Measurements from ENCODE around the gene GP9.

The GP9 gene

DNA sequence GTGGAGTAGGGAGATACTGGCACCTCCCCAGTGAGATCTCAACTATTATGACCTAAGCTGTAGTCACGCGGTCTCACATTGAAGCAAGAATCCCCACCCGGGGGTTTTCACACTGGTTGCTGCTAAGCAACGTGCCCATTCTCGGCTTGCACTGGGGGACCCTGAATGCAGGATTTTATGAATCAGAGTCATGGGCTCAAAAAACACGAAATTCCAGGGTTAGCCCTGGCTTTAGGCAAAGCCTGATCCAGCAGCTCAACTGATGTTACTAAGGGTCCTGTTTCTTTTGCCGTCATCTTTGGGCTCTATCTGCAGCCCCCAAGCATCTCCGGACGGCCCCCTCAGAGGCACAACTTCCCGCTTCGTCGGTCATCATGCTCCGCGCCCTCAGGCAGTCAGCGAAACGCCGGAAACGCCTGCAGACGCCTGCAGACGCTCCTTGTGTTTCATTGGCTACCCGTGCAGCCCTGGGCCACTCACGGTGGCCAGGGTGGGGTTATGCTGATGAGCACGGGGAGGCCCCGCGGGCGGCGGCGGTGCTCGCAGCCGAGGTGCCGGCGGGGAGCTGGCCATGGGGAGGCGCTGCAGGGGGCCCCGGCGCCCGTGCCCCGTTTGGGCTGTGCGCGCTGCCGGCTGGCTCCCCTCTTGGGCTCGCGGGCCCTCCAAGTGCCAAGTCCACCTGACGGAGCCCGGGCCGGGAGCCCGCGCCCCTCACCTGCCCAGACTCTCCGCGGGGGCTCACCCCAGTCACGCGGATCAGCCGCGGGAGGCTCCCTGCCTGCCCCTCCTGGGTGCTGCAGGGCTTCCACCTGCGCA, 33.6 kb upstream of the GP9 start:
- Histone ChIP-seq H3K27ac (peak overlapping the region in 17 of 21 experiments; percentile 6 to 70 (median 41)), H3K4me3 (peak overlapping the region; percentile 19 to 46 (median 32))

DNA sequence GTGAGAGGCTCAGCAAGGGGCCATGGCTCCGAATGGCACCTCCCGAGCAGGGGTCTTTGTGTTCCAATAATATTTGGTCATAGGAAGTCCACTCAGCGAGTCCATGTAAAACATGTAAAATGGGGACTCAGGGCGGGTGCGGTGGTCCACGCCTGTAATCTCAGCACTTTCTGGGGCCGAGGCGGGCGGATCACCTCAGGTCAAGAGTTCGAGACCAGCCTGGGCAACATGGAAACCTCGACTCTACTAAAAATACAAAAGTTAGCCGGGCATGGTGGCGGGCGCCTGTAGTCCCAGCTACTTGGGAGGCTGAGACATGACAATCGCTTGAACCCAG, 33.1 kb upstream of the GP9 start:
- H3K4me3 ChIP-seq, result peak overlapping the region; percentile 19 to 46 (median 32)
- H3K27ac ChIP-seq, result peak overlapping the region in 14 of 21 experiments; percentile 6 to 70 (median 38)

DNA sequence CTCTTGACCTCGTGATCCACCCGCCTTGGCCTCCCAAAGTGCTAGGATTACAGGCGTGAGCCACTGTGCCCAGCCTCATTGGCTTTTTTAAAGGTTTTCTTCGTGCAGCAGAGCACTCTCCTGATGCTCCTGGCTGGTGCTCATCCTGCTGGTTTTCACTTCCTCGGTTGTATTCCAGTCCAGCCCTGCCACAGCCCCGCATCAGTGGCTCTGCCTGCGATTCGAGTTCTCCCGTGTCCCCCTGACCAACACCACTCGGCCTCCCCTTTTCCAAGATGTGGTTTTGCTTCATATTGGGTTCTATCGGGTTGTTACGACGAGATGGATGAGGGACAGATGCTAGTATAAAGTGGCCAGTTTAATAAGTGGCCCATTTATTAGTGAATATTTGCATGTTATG, 31.7 kb upstream of the GP9 start:
- Histone ChIP-seq H3K4me3 (no peak overlapping the region), H3K27ac (no peak overlapping the region)

DNA sequence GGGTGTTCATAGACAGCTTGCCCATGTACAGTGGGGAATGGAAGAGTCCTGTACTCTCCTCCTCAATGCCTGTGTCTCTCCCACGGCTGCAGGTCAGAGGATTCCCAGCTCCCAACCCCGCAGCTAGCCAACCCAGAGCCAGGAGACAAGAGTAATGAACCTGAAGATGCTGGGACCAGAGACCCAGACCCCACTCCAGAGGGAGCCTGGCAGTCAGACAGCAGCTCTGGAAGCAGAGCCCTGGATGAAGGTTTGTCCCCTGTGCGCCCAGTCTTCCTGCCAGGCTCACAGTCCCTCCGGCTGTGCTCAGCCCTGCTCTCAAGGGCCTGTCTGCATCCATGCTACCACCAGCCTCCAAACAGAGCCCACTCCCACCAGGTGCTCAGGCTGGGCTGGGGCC, 30.0 kb upstream of the GP9 start:
- Histone ChIP-seq H3K4me3 (no peak overlapping the region), H3K27ac (no peak overlapping the region)

DNA sequence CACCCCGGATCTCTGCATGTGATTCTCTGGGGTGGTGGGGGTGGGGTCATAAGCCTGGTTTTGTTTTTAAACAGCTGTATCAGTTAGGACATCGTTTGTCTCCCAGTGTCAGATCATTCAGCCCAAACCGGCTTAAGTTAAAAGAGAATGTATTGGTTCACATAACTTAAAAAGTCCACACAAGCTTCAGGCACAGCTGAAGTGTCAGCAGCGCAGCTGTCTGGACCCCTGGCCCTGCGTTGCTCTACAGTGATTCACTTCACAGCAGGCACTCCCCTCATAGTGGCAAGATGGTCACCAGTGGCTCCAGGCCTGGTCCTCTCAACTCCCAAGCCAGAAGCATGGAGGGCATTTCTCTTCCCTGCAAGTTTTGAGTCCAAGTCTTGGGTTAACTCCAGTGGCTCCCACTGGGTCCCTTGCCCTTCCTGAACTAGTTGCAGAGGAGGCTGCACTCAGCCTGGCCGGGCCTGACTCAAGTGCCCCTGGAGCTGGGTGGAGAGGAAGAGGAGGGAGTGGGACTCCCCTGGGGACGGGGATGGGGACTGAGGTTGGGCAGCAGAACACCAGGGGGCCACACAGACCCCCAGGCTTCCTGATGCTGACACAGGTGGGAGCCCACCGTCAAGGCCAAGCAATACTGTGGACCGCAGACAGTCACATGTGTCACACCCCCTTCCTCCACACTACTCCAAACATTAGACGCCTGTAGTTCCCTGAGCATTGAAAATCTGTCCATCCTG, 28.9 kb upstream of the GP9 start:
- Histone ChIP-seq H3K27ac (no peak overlapping the region), H3K4me3 (no peak overlapping the region)

DNA sequence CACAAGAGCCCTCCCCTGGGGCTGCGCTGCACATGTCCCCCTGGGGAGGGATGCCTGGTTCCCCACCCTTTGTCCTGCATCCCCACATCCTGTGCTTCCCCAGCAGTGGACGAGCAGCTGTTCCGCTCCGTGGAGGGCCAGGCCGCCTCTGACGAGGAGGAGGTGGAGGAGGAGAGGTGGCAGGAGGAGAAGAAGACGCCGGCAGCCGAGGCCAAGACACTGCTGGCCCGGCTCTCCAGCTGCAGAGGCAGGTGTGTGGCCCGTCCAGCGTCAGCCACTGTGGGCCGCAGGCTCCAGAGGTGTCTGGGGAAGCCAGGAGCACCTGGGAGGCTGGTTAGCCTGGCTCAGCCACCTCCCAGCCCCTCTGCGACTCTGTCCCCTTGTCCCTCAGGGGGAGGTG, 27.9 kb upstream of the GP9 start:
- Histone ChIP-seq H3K4me3 (no peak overlapping the region), H3K27ac (no peak overlapping the region)

DNA sequence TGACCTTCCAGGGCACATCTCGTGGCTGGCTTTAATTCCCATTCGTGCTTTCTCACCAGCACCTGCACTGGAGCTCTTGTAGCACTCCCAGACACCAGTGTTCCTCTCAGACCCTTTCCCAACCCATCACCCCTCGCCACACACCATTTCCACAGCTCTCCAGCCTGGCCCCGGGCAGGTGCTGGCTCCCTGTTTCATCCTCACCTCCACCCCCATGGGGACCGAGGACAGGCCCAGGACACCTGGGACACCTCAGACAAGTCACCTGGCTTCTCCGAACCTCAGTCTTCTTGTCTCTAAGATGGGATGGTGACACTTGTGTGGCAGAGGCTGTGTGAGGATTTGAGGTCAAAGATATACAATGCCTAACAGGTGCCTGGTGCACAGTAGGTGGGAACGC, 27.4 kb upstream of the GP9 start:
- Histone ChIP-seq H3K27ac (no peak overlapping the region), H3K4me3 (no peak overlapping the region)

DNA sequence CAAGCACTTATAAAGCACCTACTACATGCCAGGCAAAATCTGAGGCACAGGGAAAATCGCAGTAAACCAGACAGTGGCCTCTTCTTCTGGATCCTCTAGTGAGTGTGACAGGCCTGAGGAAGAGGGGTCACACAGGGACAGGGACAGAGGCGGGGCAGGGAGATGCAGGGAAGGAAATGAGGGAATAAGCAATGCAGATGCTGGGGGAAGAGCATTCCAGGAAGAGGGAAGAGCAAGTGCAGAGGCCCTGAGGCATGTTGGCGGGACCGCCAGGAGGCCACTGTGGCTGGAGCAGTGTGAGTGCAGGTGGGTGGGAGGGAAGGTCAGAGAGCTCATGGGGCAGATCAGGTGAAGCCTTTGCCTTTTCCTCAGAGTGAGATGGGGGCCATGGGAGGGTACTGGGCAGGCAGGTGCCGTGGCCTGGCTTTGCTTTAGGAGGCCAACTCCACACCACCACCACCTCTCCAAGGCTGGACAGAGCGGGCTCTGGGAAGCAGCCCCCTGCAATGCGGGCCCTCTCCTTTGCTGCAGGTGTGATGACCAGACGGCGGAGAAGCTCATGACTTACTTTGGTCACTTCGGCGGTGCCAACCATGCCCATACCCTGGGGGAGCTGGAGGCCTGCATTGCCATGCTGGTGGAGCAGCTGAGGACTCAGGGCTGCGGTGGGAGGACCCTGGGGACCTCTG, 26.8 kb upstream of the GP9 start:
- no peak overlapping the region for H3K4me3 ChIP-seq
- H3K27ac ChIP-seq, result no peak overlapping the region

DNA sequence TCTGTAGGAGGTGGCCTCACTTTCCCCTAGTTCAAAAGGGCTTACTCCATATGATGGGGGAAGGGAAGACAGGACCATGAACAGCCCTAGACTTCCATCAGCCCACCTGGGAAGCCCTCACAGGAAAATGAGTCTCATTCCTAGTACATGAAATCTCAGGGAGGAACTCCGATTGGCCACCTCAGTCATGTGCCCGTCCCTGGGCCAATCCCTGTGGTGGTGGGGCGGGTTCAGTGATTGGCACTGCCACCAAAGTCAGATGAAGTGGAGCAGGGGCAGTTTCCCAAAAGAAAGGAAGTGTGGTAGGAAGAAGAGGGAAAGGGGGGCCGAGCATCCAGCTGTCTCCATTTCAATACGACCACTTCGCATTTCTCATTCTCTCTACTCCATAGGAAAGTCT, 25.9 kb upstream of the GP9 start:
- H3K27ac ChIP-seq, result no peak overlapping the region
- H3K4me3 ChIP-seq, result no peak overlapping the region

DNA sequence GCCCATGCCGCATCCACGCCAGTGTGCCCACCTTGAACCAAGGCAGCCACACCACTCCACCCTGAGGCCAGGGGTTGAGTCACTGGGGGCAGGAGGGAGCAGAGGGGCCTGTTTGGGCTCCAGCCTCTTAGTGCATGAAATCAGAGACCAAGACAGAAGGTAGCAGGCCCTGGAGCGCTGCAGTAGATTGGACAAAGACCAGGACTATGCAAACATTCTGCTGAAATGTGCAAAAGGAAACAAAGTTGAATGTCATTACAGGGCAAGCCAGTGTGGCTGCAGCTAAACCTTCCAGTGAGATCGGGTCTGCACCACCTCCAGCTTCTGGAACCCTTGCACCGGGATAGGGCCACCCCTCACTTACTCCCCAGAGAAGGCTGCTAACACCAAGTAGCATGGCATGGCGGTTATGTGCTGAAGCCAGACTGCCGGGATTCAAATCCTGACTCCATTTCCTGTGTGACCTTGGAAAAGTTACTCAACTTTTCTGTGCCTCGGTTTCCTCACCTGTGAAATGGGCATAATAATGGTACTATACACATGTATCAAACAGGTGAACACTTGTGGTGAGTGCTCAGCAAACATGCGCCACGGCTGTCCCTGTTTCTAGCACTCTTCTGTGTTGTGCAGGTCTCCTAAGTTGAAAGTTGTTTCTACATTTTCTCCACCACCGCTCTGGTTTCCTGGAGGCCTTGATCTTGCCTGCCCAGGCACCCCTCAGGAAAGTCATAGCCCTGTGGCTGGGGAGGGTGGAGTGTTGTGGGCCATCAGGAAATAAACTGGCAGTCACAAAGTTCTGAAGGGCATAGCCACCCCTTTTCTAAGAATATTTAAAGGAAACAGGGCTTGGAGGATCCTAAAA, 25.0 kb upstream of the GP9 start:
- H3K27ac ChIP-seq, result no peak overlapping the region
- no peak overlapping the region for H3K4me3 ChIP-seq

DNA sequence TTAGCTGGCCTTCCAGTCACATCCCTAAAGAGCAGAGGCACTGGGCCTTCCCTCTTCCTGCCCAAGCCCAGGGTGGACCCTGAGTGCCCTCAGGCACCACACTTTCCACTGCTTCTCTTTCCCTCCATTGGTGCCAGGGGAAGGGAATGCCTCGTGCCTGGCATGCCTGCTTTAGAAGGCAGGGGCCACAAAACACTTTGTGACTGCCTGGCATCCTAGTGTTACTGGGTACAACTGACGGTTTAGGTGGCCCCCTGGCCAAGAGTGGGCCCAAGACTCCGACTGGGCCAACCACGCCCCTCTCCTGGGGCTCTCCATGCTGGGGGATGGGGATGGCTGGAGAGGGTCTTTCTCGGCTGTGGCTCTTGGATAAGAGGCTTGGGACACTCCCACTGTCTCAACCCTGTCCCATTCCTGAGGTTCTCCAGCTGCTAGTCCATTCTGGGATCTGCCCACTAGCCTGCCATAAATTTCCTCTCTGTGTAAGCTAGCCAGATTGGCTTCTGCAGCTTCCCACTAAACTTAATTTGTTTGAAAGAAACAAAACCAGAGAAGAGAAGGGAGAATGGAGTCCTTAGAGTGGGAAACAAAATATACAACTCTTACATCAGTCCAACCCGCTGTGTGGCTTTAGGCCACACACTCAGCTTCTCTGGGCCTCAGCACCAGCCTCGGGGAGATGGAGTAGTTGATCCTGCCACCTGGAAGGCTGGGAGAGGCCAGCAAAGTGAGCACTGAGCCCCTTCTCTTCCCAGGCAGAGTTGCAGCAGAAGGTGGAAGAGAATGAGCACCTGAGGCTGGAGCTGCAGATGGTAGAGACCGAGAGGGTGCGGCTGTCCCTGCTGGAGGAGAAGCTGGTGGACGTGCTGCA, 24.1 kb upstream of the GP9 start:
- no peak overlapping the region for H3K4me3 ChIP-seq
- no peak overlapping the region for H3K27ac ChIP-seq

DNA sequence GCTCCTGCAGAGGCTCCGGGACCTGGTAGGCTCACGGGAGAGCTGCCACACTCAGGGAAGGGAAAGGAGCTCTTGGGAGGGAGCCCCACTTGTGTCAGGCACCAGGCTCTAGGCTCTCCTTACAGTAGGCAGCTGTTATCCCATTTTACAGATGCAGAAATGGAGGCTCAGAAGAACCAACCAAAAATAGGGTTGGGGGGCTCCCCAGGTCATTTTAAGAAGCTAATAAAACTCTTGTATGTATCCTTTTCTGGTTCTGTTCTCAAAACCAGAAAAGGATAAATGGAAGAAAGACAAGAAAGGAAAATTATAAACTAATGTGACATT, 23.5 kb upstream of the GP9 start:
- Histone ChIP-seq H3K4me3 (no peak overlapping the region), H3K27ac (no peak overlapping the region)

DNA sequence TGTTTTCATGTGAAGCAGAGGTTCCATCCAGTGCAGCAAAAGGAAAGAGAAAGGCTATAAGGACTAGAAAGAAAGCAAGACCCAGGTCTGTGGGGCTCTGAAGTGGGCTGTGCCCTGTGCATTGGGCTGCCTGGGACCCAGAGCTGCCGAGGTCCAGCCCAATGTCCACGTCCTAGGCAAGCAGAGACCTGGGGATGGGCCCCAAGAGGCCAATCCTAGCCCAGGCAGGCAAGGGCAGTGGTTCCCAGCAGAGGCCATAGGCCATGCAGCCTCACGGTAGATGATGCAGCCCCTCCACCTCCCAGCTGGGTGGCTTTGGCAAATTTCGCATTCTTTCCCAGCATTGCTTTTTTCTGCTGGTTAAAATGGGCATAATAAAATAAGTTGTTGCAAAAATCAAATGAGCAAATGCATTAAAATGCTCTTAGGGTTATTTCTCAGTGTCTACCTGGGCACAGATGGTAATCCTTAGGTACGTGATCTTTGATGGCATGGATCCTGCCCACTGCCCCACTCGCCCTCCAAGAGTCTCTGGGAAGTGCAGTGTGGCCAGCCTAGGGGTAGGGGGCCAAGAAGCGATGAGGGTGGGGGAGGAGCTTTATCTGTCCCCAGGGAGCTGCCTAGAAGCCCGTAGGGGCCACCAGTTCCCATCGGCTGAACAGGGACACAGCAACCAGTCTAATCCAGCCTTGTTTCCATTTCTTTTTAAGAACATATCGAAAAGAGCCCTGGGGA, 22.3 kb upstream of the GP9 start:
- H3K27ac ChIP-seq, result no peak overlapping the region
- no peak overlapping the region for H3K4me3 ChIP-seq

DNA sequence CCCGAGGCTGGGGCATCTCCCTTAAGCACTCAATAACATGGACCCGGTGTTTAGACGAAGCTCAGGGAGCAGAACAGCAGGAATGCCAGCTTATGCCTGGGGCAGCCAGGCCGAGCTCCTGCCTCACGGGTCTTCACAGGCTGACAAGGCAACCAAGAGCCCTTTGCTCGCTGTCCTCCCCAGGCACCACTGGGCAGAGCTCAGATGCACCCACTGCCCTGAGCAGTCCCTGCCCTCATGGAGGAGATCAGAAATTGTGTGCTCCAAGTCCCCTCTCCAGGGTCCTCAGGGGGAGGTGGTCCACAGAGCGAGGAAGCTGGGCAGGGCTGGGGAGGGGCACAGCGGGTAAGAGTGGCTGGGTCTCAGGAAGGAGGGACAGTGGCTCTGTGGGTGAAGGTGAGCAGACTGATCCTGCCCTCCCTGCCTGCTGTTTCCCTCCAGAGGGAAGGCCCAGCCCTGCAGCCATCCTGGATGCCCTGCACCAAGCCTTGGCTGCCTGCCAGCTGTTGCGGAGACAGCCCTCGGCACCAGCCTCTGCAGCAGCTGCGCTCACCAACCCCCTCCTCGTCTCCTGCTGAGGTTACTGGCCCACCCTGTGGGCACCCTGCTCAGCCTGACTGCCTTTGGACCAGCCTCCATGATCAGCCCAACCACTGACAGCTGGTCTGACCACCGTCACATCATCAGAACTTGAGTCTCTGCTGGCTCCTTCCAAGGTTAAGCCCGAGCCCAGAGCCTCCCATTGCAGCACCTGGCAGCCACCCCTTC, 21.1 kb upstream of the GP9 start:
- Histone ChIP-seq H3K4me3 (no peak overlapping the region), H3K27ac (no peak overlapping the region)

DNA sequence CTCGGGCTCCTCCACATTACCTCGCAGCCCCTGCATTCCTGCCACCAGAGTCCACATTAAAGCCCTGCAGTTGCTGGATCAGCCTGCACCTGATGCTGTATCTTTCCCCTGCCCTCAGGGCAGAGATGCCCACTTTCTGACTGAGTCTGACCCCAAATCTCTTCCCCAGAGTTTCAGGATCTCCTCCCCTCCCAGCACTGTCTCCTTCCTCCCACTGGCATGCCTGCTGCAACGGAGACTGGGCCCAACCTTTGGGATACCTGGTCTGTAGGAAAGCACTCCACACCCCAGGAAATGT, 20.6 kb upstream of the GP9 start:
- H3K27ac ChIP-seq, result no peak overlapping the region
- no peak overlapping the region for H3K4me3 ChIP-seq

DNA sequence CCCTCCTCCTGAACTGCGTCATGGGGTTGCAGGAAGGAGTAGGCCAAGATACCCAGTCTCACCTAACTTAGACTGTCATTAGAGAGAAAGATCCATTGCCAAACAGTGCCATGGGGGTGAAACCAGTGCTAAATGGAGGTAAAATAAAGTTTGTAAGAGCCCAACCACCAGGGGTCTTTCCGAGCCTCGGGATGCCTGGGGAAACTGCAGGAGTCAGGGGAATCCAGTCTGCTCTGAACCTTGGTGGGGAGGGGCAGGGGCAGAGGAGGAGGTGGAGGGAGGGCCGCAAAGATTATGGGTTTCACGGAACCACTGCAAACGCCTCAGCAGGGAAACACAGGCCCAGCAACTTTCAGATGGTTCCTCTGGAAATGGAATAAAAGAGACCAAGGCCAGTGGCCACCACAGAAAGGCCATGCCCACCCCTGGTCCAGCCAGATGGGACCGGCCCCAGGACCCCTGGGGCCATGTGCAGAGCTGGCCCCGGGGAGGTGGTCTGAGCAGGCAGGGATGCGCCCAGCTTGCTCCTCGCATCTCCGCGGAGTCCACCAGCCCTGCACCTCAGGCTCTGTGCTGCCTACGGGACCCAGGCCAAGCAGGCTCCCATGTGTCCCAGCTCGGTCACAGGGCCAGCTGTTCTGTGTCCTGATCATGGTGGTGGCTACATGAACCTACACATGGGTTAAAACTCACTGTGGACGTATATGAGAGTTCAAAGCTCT, 19.8 kb upstream of the GP9 start:
- H3K27ac ChIP-seq, result no peak overlapping the region

DNA sequence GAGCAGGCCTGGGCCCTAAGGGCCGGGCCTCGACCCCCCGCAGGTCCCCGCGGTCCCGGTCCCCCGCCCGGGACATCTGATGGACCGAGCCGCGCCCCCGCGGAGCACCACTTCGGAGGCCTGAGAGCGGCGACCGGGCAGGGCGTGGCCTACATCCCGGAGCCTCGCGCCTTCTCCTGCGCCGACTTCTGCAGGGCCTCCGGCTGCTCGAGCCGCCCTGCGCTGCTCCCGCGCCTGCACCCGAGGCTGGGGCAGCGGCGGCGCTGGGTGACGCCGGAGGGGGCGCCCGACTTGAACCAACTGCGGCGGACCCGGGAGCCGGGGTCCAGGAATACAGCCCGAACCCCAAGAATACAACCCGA, 14.9 kb upstream of the GP9 start:
- peak overlapping the region in 6 of 7 experiments; percentile 0 to 29 (median 14) for H3K4me3 ChIP-seq
- H3K27ac ChIP-seq, result no peak overlapping the region

More for the DNA sequence above, 19.8 kb upstream of the GP9 start:
- H3K4me3 ChIP-seq, result no peak overlapping the region

Measured in skin epidermis (tissue), 12 donors.